H1 (cell line): ENCODE data around the gene SLIT3. TPM values are rescaled to one million over a fixed set of nuclear protein-coding genes. Genes with fewer than 3 reads are reported as not detected.

Experiments
- CTCF ChIA-PET: fragments of 300-600 bp; sonication (Branson Sonifier 250); formaldehyde crosslinking; loops from one replicate; lab custom pipeline; 2021; ENCODE audit not compliant: partially characterized antibody; lab: Charles Lee
- POLR2A ChIA-PET: fragments of 300-600 bp; sonication (Branson Sonifier 250); formaldehyde crosslinking; loops from one replicate; lab custom pipeline; 2021; ENCODE audit warnings: inconsistent platforms; ENCODE audit not compliant: partially characterized antibody; lab: Charles Lee
- DNase-seq, 2 experiments: peaks; one replicate each; pipeline versions ENCODE4 v3.0.0 to v3.0.0-alpha.2; 2010 to 2022; ENCODE audit warnings: low spot score in 2 of 2, low read depth in 1 of 2, mixed read lengths in 1 of 2
- FAIRE-seq: peaks from 2 replicates; lab custom pipeline; 2011; peaks lifted over from hg19 to GRCh38; lab: Jason Lieb, UNC
- H2AFZ ChIP-seq: 2 replicates; pipeline ENCODE4 v1.8.1; 2012; ENCODE audit warnings: low read length, inconsistent platforms
- H2AK5ac ChIP-seq: 2 replicates; pipeline ENCODE4 v1.6.1; 2013; ENCODE audit warnings: low read depth, low read length
- H2BK120ac ChIP-seq: replicated peaks from 2 replicates; pipeline ENCODE3; 2013; ENCODE audit warnings: low read depth, low read length, inconsistent platforms
- H2BK12ac ChIP-seq: 2 replicates; pipeline ENCODE4 v1.6.1; 2013; ENCODE audit warnings: low read depth, low read length
- H2BK15ac ChIP-seq: 2 replicates; pipeline ENCODE4 v1.6.1; 2013; ENCODE audit warnings: low read length
- H2BK20ac ChIP-seq: 2 replicates; pipeline ENCODE4 v1.6.1; 2013; ENCODE audit warnings: low read length
- H2BK5ac ChIP-seq: 2 replicates; pipeline ENCODE4 v1.6.1; 2013; ENCODE audit warnings: low read depth, low read length
- H3K14ac ChIP-seq: 2 replicates; pipeline ENCODE4 v1.6.1; 2013; ENCODE audit warnings: inconsistent platforms; ENCODE audit not compliant: insufficient read length
- H3K18ac ChIP-seq: 2 replicates; pipeline ENCODE4 v1.6.1; 2013; ENCODE audit warnings: low read length; ENCODE audit errors: extremely low read depth
- H3K23ac ChIP-seq: 2 replicates; pipeline ENCODE4 v1.6.1; 2013; ENCODE audit warnings: inconsistent platforms; ENCODE audit not compliant: insufficient read length
- H3K23me2 ChIP-seq: 2 replicates; pipeline ENCODE4 v1.6.1; 2013; ENCODE audit warnings: low read depth, low read length
- H3K27ac ChIP-seq: 2 replicates; pipeline ENCODE4 v1.6.1; 2011; ENCODE audit warnings: low read depth, low read length, inconsistent platforms
- H3K27me3 ChIP-seq, 4 experiments: replicated peaks in 1 of 4; 1 replicate in 1 of 4; 2 replicates in 3 of 4; pipeline versions ENCODE4 v1.6.1 to v1.8.1; 2011 to 2013; ENCODE audit warnings: low read length in 3 of 4, mild to moderate bottlenecking in 3 of 4, inconsistent platforms in 2 of 4, mixed read lengths in 2 of 4, moderate library complexity in 1 of 4; ENCODE audit not compliant: control insufficient read depth in 3 of 4, insufficient read depth in 3 of 4; ENCODE audit errors: extremely low read depth in 1 of 4
- H3K36me3 ChIP-seq, 4 experiments: 2 replicates each; pipeline versions ENCODE4 v1.6.1 to v1.8.1; 2011 to 2013; ENCODE audit warnings: mild to moderate bottlenecking in 4 of 4, low read length in 3 of 4, moderate library complexity in 2 of 4, control low read depth in 1 of 4, inconsistent platforms in 1 of 4; ENCODE audit not compliant: insufficient read depth in 4 of 4, control insufficient read depth in 2 of 4
- H3K4ac ChIP-seq: replicated peaks from 2 replicates; pipeline ENCODE3; 2013; ENCODE audit warnings: low read length, low read depth, mixed read lengths, inconsistent platforms; ENCODE audit not compliant: insufficient read length
- H3K4me1 ChIP-seq, 4 experiments: replicated peaks in 1 of 4; 1 replicate in 1 of 4; 2 replicates in 3 of 4; pipeline versions ENCODE4 v1.6.1 to v1.8.1; 2011 to 2013; ENCODE audit warnings: low read length in 3 of 4, inconsistent platforms in 2 of 4, mixed read lengths in 1 of 4; ENCODE audit not compliant: insufficient read depth in 4 of 4, control insufficient read depth in 3 of 4
- H3K4me2 ChIP-seq, 2 experiments: 2 replicates each; pipeline versions ENCODE4 v1.6.1 to v1.8.1; 2011 to 2013; ENCODE audit warnings: low read depth in 2 of 2, low read length in 2 of 2, control low read depth in 1 of 2, inconsistent platforms in 1 of 2, mild to moderate bottlenecking in 1 of 2; ENCODE audit not compliant: insufficient read depth in 1 of 2
- H3K4me3 ChIP-seq, 4 experiments: fragments of 200-600, 300-600 bp in 1 of 4; sonication (generic), shearing (Covaris generic), sonication (Bioruptor Twin) in 1 of 4; 2 replicates each; pipeline versions ENCODE4 v1.5.1 to v1.8.1; 2011 to 2016; ENCODE audit warnings: low read length in 4 of 4, low read depth in 3 of 4, control low read depth in 2 of 4, inconsistent platforms in 2 of 4, mild to moderate bottlenecking in 2 of 4, mixed read lengths in 1 of 4, moderate library complexity in 1 of 4; ENCODE audit not compliant: insufficient read depth in 2 of 4; ENCODE audit errors: extremely low read depth in 1 of 4
- H3K56ac ChIP-seq: replicated peaks from 2 replicates; pipeline ENCODE3; 2013; ENCODE audit warnings: low read depth, mild to moderate bottlenecking, mixed read lengths, low read length, inconsistent platforms; ENCODE audit not compliant: insufficient read length
- H3K79me1 ChIP-seq: 2 replicates; pipeline ENCODE4 v1.6.1; 2013; ENCODE audit warnings: low read depth, low read length, control low read depth
- H3K79me2 ChIP-seq, 2 experiments: 2 replicates each; pipeline versions ENCODE4 v1.6.1 to v1.8.1; 2012 to 2013; ENCODE audit warnings: low read length in 2 of 2, mild to moderate bottlenecking in 2 of 2, inconsistent platforms in 1 of 2; ENCODE audit not compliant: insufficient read depth in 2 of 2, control insufficient read depth in 1 of 2
- H3K9ac ChIP-seq, 4 experiments: replicated peaks in 1 of 4; 1 replicate in 1 of 4; 2 replicates in 3 of 4; pipeline versions ENCODE4 v1.6.1 to v1.8.1; 2011 to 2013; ENCODE audit warnings: low read depth in 3 of 4, low read length in 3 of 4, control low read depth in 2 of 4, mild to moderate bottlenecking in 2 of 4, moderate library complexity in 2 of 4, inconsistent platforms in 1 of 4; ENCODE audit errors: extremely low read depth in 1 of 4
- H3K9me3 ChIP-seq, 2 experiments: 2 replicates each; pipeline versions ENCODE4 v1.6.1 to v1.8.1; 2012 to 2013; ENCODE audit warnings: mild to moderate bottlenecking in 2 of 2, moderate library complexity in 2 of 2, control low read depth in 1 of 2, inconsistent platforms in 1 of 2, low read depth in 1 of 2, low read length in 1 of 2, mixed read lengths in 1 of 2; ENCODE audit not compliant: insufficient read depth in 2 of 2
- H4K20me1 ChIP-seq, 2 experiments: replicated peaks in 1 of 2; 2 replicates each; pipeline versions ENCODE3 to v1.8.1; 2011 to 2013; ENCODE audit warnings: inconsistent platforms in 2 of 2, low read length in 2 of 2, mild to moderate bottlenecking in 1 of 2; ENCODE audit not compliant: insufficient read depth in 2 of 2, control insufficient read depth in 1 of 2
- H4K5ac ChIP-seq: 2 replicates; pipeline ENCODE4 v1.6.1; 2013; ENCODE audit warnings: low read length, low read depth, mixed read lengths, inconsistent platforms; ENCODE audit not compliant: insufficient read length
- H4K8ac ChIP-seq: 2 replicates; pipeline ENCODE4 v1.8.0; 2013; ENCODE audit warnings: mild to moderate bottlenecking, moderate library complexity, low read length, inconsistent platforms; ENCODE audit not compliant: insufficient read depth; ENCODE audit errors: extremely low read depth
- H4K91ac ChIP-seq: replicated peaks from 2 replicates; pipeline ENCODE3; 2013; ENCODE audit warnings: low read length, mixed read lengths, inconsistent platforms; ENCODE audit not compliant: insufficient read length
- E2F6 ChIP-seq: IDR thresholded peaks from 2 replicates; pipeline ENCODE4 v1.6.1; 2012; ENCODE audit warnings: inconsistent platforms
- GABPA ChIP-seq: IDR thresholded peaks from 2 replicates; pipeline ENCODE4 v1.6.1; 2011; ENCODE audit warnings: mild to moderate bottlenecking, low read length, moderate library complexity, borderline replicate concordance; ENCODE audit not compliant: insufficient read depth
- GTF2F1 ChIP-seq: IDR thresholded peaks from 2 replicates; pipeline ENCODE4 v1.6.1; 2012; ENCODE audit warnings: low read depth, low read length, improper control_type of control experiment, borderline replicate concordance
- HDAC6 ChIP-seq: IDR thresholded peaks from one replicate; pipeline ENCODE4 v1.7.1; 2012; ENCODE audit warnings: low read depth, mild to moderate bottlenecking, inconsistent platforms, low read length, moderate library complexity
- KDM1A ChIP-seq: fragments of 200-600, 300-600 bp; sonication (generic); IDR thresholded peaks from 2 replicates; pipeline ENCODE4 v1.7.1; 2016; ENCODE audit warnings: mild to moderate bottlenecking, low read length, borderline replicate concordance
- MAFK ChIP-seq: IDR thresholded peaks from 2 replicates; pipeline ENCODE4 v1.6.1; 2012; ENCODE audit warnings: low read depth, mild to moderate bottlenecking, improper control_type of control experiment, low read length
- NRF1 ChIP-seq: IDR thresholded peaks from 2 replicates; pipeline ENCODE4 v1.6.1; 2011; ENCODE audit warnings: mild to moderate bottlenecking, low read depth, low read length, improper control_type of control experiment
- POLR2AphosphoS5 ChIP-seq: IDR thresholded peaks from 2 replicates; pipeline ENCODE4 v1.6.1; 2011; ENCODE audit warnings: low read depth, low read length
- RFX5 ChIP-seq: IDR thresholded peaks from 2 replicates; pipeline ENCODE4 v1.6.1; 2011; ENCODE audit warnings: low read depth, low read length, improper control_type of control experiment, borderline replicate concordance
- SP2 ChIP-seq: IDR thresholded peaks from 2 replicates; pipeline ENCODE4 v1.6.1; 2012; ENCODE audit warnings: mild to moderate bottlenecking, low read length, inconsistent platforms
- WGBS, 2 experiments: shearing (Covaris generic) in 1 of 2; methylation state at CpG; one replicate each; pipeline versions ENCODE4 v1.1.6 to v1.1.7; 2013 to 2015; ENCODE audit warnings: low lambda C conversion rate in 2 of 2, mixed read lengths in 2 of 2, inconsistent platforms in 1 of 2, low coverage in 1 of 2, missing lambda C conversion rate in 1 of 2; ENCODE audit not compliant: insufficient replicate concordance in 2 of 2, insufficient coverage in 1 of 2, insufficient read length in 1 of 2; ENCODE audit errors: extremely low coverage in 1 of 2, missing lambda C conversion rate in 1 of 2; 5-methylcytosine and 5-hydroxymethylcytosine counted together
- polyA plus RNA-seq, 7 experiments: library from polyadenylated mRNA; depleted of rRNA in 3 of 7; stranded (reverse) in 5 of 7; unstranded in 2 of 7; fragments of >200 nt in 5 of 7; fragments of 200-250 nt in 2 of 7; gene quantifications; 1 replicate in 5 of 7; 2 replicates in 1 of 7; 4 replicates in 1 of 7; pipeline versions ENCODE4 v1.2.1 to v1.2.3, GENCODE V29; 2011 to 2013; ENCODE audit warnings: missing spikeins in 2 of 7, mixed read lengths in 2 of 7
- total RNA-seq: library from RNA; stranded (reverse); fragmentation: NEBNext Ultra II Directional; extraction: Animal tissue kit (Norgen Biotek cat#: 25700); gene quantifications from 2 replicates; pipeline ENCODE4 v1.2.1, GENCODE V29; 2021
- TF ChIP-seq, protein P1 (sequence below): IDR thresholded peaks from 2 replicates; pipeline ENCODE4 v1.6.1; 2011; ENCODE audit warnings: low read length, improper control_type of control experiment

SLIT3 gene
- total and polyA plus RNA-seq, 2 of the 8 experiments (the other 6 are each of a cell fraction or from before 2014, with no cell fraction given): 1.1 to 1.2 TPM

DNA sequence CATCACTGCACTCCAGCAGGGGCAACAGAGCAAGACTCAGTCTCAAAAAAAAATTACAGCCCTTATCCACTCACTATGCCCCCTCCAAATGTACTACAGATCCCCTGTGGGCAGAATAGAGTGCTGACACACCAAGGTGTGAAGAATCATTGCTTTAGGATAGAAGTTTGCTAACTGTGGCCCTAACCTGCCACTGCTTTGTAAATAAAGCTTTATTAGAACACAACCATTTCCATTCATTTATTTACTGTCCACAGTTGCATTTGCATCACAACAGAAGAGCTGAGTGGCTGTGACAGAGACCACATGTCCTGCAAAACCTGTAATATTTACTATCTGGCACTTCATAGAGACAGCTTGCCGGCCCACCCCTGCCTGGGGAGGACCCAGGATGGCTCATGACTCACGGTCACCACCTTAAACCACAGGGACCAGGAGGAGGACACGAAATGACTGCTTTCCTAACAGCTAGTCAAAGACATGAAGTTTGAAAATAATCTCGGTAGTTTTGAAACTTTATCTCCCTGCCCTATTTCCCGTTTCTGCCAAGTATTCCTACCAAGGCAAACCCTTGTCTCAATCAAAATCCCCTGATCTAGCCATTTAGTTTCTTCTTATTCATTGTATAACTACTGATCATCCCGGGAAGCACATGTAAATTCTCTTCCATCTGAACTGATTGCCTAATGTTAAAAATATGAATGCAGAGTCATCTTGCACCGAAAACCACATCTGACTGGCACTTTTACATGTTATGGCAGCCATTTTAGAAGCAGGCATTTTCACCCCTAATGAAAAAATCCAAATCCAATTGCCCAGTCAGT lies 206.1 kb downstream of the SLIT3 start:
- no peak overlapping the region for H2BK20ac ChIP-seq
- H3K56ac ChIP-seq: no peak overlapping the region
- 91% methylated on average over 7 of the region's 7 CpGs; no CpG with 5 or more reads in 1 of the 2 experiments for WGBS, 2 experiments
- H2AK5ac ChIP-seq: no peak overlapping the region
- H2BK12ac ChIP-seq: no peak overlapping the region
- no peak overlapping the region for H2AFZ ChIP-seq
- POLR2A ChIA-PET: no interaction called here
- no peak overlapping the region for H3K9ac ChIP-seq
- no peaks in the 10 kb centered on the region; a peak in 1 of 8 replicates for H3K36me3 ChIP-seq
- no peak overlapping the region for H2BK15ac ChIP-seq
- H4K20me1 ChIP-seq: no peaks in the 10 kb centered on the region
- no peaks in the 10 kb centered on the region for H3K9me3 ChIP-seq
- no peak overlapping the region for H3K4me2 ChIP-seq
- no peaks in the 10 kb centered on the region for H3K79me2 ChIP-seq
- H3K27me3 ChIP-seq: no peaks in the 10 kb centered on the region; a peak in 1 of 7 replicates
- no peak overlapping the region for H3K18ac ChIP-seq
- no peak overlapping the region for H3K14ac ChIP-seq
- no peak overlapping the region for H3K4me3 ChIP-seq
- no peak overlapping the region for H3K27ac ChIP-seq
- H2BK5ac ChIP-seq: no peak overlapping the region
- FAIRE-seq: no peak
- H4K91ac ChIP-seq: no peak overlapping the region
- H4K5ac ChIP-seq: no peak overlapping the region
- no peak overlapping the region for H3K4ac ChIP-seq
- CTCF ChIA-PET: interaction anchor here (0.6 to 1.2 kb wide), 4 partner anchors 28 to 454 kb away, joined by 3 read pairs; no protein-coding TSS in a partner anchor
- H3K79me1 ChIP-seq: no peaks in the 10 kb centered on the region
- no peak overlapping the region for H4K8ac ChIP-seq
- H3K4me1 ChIP-seq: no peaks in the 10 kb centered on the region; a peak in 1 of 7 replicates
- H3K23me2 ChIP-seq: no peaks in the 10 kb centered on the region
- H2BK120ac ChIP-seq: no peak overlapping the region
- DNase-seq: no peak
- no peak overlapping the region for H3K23ac ChIP-seq
- TF ChIP-seq RFX5: no peak
- TF ChIP-seq POLR2AphosphoS5: no peak
- TF ChIP-seq NRF1: no peak
- no peak for TF ChIP-seq SP2
- no peak for TF ChIP-seq GTF2F1
- no peak for TF ChIP-seq GABPA
- no peak for TF ChIP-seq HDAC6
- no peak for TF ChIP-seq MAFK
- TF ChIP-seq KDM1A: no peak
- TF ChIP-seq E2F6: no peak
- TF ChIP-seq, protein P1, sequence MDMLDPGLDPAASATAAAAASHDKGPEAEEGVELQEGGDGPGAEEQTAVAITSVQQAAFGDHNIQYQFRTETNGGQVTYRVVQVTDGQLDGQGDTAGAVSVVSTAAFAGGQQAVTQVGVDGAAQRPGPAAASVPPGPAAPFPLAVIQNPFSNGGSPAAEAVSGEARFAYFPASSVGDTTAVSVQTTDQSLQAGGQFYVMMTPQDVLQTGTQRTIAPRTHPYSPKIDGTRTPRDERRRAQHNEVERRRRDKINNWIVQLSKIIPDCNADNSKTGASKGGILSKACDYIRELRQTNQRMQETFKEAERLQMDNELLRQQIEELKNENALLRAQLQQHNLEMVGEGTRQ: no peak
